NCI-H2029 (cell line): ENCODE results near the gene TP53BP1.

ENCODE experiments used
- DNase-seq: peaks from one replicate; lab custom pipeline; 2025; lab: John Stamatoyannopoulos, UW

Gene TP53BP1

DNA sequence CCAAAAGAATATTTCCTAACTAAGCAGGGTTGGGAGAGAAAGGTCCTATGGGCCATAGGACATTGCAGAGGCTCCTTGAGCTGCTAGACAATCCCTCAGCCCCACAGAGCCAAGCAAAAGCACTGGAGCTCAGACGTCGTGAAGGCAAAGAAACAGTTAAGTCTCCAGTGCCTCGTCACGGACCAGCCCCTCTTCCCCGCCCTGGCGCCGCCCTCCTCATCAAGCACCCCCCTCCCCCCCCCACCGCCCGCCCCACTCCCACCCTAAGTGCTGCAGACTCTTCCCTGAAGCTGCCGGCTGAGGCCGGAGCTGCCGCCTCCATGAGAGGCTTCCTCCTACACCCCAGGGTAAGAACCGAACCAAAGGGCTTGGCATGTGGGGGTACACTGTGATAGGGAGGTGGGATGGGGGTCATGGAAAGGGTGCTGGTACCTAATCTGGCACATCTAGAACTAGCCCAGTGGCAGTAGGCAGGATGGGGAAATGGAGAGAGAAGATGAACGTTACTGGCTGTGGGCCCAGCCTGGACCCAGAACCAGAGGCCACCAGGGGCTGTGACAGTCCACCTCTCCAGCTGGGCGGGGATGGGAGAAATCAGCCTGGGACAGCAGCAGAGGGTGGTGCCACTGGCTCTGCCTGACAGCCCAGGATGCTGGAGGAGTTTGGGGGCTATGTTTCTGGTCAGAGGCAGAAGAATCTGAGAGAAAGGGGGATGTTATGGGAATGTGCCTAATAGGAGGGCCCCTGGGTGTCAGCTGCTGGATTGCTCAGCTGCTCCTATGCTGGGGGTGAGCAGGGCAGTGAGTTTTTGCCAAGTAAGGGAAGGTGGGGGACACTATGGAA, 24.6 kb upstream of the TP53BP1 start, which contains the start of gene MAP1A:
TSS of gene MAP1A (plus strand) at position 255 of the 843 bp plus-strand sequence. CDS start 3,866 bp downstream, outside the sequence.
- DNase-seq, result no peak

DNA sequence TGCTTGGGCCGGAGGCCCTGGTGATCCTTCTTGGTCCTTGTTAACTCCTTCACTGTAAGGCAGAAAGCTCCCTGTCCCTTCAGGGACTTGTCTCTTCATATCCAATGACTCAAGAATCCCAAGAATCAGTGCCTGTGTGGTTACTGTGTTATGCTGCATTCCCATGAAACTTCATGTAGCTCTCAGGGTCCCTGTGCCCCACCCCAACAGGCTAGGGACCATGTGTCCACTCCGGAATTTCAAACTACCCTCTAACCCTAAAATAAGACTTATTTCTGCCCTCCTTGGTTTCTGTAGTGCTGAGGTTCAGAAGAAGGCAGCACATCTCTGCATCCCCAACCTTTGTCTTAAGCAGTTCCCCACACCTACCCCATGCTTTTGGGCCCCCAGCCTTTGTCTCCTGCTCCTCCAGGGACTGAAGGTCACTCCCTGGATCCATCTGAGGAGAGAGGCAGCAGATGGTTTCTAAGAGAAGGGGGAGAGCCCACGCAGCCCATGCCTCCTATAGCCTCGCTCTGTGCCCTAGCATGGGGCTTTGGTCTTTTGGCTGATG, 23.9 kb upstream of the TP53BP1 start:
- DNase-seq, result no peak

DNA sequence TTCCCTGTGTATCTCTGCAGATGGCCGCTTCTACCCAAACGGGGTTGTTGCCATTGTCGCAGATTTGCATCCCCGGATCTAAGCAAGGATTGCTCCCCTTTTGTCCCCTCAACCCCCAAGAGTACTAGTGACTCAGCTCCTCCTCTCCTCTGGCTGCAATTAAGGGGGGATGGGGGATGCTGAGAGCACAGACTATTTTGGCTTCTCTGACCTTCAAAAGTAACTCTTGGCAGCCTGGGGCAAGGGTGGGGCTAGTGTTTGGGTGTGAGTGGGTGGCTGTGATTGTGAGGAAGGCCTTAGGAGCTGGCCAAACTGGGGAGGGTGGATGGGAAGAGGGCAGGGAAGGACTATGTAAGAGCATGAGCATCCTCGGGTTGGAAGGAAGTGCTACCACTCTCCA, 23.2 kb upstream of the TP53BP1 start:
- no peak for DNase-seq

DNA sequence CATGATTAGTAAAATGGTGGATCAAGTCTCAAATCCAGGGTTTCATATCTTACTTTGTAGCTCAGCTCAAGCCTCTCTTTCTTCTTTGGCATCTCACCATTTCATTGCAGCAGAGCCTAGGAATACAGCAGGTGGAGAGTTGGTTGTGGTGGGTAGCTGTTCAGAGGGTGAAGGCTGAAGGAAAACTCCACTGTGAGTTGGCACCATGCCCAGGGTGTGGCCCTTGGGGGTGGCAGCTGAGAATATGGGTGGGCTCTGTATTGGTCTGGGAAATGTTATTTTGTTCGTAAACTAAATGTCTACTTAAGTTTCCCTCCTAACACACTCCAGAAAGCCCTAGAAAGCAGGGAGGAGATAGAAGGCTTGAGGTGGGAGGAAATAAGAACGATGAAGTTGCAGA, 22.8 kb upstream of the TP53BP1 start:
- no peak for DNase-seq

DNA sequence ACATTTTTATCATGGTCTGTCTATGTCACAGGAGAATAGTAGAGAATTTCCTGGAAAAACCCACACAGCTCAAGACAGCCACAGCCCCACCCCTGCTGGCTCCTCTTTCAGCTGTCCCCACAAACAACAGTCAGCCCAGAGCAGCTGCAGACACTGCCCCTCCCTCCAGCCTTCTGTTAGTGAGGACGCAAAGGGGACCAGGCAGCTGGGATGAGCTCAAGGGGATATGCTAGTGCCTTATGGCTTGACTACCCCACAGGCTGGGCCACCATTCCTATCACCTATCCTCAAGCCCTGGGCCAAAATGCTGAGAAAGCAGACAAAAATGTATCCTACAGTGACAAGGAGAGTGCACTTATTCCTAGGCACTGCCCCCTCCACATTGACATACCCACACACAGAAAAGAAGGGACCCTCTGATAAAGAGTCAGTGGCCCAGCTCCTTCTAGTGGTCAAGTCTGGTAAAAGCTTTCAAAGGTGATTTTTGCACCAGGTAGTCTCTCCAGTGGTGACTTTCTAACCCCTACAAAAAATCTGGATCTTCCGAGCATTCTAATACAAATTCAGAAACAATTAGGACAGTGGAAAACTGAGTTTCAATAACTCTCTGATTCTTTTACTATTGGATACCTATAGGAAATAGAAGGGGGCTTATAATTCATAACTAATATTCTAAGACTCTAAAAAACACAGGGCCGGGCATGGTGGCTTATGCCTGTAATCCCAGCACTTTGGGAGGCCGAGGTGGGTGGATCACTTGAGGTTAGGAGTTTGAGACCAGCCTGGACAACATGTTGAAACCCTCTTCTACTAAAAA, 21.5 kb upstream of the TP53BP1 start:
- no peak for DNase-seq

DNA sequence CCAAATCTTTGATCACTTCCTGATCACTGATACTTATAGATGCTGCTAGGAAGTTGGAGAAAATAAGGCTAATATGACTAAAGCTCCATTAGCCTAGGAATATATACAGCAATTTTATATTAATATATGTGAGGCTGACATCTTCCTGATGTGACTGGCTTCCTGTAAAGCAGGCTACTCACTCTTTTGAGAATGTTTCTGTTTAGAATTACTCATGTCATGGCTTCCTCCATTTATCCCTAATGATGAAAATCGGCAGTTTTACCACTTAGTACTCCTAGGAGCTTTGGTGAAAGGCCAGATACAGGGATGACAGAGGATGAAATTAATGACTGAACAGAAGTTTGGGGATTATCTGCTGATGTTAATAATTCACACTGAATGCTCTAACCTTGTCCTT, 20.6 kb upstream of the TP53BP1 start:
- DNase-seq, result no peak

DNA sequence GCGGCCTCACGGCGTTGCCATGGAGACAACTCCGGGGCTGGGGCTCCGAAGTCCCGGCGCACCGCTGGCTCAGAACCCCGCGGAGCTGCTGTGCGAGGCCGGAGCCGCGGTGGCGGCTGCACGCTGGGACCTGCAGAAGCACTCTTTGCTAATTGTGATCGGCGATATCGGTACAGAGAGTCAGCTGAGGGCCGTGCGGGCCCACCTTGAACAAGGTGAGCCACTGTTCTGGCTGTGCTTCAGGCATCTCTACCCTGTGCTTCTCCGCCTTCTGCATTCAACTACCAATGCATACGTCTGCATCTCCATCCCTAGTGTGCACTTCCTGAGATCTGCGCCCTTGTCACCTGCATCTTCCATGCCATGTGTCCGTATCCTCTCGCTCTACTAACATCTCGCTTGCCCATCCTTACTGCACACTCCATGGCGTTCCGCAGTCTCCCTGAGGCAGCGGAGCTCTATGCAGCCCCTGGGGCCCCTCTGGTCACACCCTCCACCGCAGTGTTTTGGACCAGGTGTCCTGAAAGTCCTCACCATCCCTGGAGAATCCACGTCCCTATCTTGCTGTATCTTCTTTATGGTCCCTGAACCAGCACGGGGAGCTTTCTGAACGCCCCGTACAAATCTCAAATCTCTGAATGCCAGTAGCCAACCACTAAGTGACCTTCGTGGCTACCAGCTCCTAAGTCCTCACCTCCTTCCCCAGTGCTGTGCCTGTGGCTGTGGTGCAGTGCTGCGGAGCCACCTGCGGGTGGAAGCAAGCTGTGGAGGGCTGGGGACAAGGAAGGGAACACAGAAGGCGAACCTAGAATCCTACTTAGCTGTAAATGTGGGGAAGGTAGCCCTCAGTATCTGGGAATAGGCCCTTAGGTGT, 18.3 kb upstream of the TP53BP1 start:
- no peak for DNase-seq

DNA sequence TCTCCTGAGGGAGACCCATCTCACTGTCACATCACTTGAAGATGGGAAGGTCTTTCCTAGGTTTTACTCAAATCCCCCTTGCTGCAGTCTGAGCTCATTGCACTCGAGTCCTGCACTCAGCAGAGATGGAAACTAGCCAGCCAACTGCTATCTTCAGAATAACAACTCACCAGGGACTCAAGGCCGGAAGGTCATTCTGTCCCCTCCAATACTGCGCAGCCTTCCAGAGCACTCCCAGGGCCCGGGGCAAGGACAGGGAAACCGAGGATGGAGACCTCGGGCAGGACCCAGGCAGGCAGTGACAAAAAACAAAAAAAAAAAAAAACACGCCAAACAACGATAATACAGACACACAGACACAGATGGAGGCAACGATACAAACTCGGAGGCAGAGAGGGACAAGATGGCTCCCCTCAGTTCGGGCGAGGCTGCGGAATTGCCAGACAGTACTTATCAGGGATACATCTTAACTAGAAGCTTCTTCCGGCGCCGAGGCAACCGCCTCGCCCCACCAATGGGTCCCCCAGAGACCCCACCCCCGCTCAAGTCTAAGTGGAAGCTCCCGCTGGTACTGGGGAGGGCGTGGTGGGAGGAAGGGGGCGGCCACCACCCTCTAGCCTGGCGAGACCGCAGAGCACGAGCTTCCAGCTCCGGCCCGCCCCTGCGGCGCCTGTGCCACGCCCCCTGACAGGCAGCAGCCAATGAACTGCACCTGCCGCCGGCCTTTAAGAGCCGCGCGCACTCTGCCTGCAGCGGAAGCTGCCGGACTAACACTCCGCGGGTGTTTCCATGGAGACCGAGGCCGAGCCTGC, 17.4 kb upstream of the TP53BP1 start:
- peak; percentile 95 for DNase-seq

DNA sequence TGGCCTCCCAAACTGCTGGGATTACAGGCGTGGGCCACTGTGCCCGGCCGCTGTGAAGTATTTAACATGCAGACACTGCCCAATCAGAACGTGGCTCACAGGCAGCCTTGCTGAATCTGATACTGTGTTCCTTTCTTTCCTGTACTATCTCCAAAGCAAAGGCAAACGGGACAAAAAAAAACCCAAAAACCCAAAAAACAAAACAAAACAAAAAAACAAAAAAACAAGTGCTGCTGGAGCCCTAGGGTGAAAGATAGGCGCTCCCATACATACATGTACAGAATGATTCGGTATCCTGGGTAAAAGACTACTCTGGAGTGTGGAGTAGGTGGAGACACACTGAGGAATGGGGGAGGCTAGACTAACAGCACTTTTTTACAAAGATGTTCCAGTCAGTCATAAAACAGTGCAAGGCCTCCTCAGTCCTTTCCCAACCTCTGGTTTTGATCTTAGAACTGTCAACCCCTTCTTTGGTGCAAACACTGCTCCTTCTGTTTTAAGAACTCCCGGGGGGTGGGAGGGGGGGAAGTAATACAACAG, 16.8 kb upstream of the TP53BP1 start:
- no peak for DNase-seq

DNA sequence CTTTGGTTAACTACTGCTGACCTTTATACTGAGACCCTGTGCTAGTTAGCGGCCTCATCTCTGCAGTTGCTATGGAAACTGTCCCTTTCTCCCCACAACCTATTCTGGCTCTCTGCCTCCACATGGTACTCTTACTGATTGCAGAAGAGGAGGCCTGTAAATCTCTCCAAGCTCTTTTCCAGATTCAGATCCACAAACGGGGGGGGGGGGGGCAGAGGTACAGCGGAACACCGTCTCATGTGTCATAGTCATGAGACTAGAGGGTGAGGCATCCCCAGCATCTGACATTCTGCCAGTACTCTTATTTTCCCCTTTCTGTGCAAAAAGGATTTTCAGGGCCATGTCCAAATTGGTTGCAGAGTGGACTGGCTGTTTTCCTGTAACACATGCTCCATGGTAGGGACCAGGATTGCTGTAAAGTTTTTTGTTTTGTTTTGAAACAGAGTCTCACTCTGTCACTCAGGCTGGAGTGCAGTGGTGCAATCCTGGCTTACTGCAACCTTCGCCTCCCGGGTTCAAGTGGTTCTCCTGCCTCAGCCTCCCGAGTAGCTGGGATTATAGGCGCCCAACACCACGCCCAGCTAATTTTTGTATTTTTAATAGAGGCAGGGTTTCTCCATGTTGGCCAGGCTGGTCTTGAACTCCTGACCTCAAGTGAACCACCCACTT, 16.2 kb upstream of the TP53BP1 start:
- no peak for DNase-seq

DNA sequence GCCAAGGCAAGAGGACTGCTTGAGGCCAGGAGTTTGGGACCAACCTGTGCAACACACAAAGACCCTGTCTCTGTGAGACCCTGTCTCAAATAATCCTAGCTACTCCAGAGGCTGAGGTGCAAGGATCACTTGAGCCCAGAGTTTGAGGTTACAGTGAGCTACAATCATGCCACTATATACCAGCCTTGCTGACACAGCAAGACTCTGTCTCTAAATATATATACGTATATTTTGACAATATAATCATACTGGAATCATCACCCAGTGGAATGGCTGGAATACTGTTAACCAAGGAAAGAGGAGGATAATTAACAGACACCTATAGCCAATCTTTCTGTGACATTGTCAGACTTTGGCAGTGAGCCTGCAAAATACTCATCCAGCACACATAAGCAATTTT, 15.5 kb upstream of the TP53BP1 start:
- DNase-seq, result no peak

DNA sequence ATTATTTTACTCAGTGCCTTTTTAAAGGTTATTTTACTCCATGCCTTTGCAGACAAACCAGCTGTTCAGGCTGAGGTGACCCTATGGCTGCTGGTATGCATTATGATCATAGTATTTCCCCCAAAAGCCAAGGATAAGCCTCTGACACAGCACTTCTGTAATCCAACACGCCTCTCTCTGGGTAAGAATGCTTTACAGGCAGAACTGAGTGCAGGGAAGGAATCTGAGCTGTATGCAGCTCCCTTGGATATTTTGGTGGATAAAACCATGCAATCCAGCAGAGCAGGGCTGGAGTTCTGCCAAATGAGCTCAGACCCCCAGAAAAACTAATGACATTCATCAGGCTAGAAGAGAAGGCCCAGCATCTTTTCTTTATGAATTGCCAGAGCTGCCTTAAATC, 12.8 kb upstream of the TP53BP1 start:
- no peak for DNase-seq

DNA sequence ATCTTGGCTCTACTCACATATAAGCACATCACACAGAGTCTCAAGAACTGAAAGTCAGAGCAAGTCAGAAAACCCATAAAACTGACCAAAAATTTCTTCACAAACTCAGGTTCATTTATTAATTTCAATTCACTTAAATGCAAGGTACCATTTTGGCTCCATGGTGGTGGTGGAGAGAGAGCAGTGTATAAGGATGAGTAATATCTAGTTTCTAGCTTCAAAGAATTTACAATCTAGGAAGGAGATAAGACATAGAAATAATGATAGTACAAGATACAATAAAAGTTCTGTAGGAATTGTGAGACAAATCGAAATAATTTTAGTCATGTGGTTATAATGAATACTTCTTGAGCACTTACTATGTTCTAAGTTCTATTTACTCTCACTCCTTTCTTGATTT, 6.7 kb upstream of the TP53BP1 start:
- no peak for DNase-seq

DNA sequence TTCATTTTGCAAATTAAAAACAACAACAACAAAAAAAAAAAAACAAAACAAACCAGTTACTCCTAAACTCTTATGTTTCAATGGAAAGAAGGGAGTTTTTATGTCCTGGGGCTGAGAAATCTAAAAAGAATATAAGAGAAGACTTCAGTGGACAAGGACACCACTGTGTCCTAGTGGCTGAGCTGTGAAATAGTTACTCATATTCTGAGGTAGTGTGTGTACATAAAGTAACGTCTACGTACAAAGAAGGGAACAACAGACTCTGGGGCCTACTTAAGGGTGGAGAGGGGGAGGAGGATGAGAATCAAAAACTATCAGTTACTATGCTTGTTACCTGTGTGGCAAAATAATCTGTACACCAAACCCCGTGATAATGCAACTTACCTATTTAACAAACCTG, 6.0 kb upstream of the TP53BP1 start:
- no peak for DNase-seq

DNA sequence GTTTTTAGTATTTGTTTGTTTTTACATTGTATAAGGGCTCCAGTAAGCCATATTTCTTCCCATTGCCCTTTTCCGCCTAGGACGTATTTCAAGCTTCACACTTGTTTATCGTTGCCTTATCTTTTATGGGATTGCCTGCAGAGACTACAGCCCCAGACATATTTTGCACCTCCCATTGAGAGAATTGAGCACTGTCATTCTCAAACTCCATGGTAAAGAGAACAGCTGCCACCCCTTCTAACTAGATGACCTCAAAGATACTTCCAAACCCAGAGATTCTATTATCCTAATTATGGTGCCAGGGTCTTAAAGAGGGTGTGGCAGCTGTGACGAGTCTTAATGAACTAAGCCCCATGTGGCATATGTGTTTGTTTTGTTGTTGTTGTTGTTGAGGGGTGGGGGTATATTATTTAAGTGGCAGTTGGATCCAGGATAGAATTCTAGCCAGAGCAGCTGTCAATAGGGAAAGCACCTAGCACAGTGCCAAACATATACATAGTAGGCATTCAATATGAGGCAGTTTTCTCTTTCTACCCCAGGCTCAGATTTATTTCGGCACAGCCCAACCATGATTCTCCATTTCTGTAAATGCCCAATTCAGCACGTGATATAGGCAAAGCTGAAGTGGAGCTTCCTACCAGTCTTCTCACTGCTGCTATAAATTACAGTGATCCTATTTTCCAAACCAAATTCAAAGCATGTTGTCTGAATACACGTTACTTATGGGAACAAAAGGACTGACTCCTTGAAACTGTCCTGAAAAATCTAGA, 932 bp upstream of the TP53BP1 start:
- DNase-seq, result no peak

DNA sequence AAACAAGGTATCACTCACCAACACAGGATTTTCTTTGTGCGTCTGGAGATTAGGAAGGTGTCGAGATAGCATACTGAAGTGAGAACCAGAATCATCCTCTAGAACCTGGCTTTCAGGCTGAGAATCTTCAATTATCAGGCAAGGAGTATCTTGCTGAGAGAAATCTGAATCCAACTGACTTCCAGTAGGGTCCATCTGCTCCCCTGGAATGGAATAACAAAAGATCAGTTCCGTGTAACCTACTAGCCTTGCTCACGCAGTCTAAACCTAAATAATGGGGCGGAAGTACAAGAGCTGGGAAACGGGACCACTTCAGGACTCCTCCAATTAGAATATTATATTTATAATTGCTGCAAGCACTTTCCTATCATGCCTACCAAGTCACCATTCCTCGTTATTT, 690 bp downstream of the TP53BP1 start:
- DNase-seq, result no peak

DNA sequence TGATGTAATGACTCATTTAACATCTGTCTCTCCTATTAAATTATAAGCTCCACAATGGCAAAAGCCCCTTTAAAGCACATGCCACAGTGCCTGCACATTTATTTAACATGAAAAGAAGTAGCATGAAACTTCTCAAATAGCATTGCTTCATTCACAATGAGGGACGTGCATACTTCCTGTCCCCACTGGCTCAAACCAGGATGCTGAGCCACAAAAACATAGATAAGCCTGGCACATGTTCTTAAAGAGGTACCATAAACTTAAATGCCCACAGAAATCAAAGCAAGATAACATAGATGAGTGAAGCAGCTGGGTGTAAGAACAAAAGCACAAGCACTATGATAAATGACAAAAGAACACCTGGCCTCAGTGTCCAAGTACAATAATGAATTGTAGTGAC, 3.8 kb downstream of the TP53BP1 start:
- DNase-seq, result no peak

DNA sequence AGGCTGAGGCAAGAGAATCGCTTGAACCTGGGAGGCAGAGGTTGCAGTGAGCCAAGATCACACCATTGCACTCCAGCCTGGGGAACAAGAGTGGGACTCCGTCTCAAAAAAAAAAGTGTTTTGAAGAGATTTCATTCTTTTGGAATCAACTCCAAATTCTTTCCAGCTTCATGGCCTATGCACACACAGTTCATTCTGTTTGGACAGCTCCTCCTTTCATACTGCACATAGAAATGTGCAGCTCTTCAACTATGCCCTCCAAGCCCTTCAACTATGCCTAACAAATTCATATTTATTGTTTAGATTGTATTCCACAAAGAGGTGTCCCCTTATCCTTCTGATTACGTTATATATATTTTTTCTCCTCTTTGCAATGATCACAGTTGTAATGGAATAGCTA, 4.2 kb downstream of the TP53BP1 start:
- no peak for DNase-seq

DNA sequence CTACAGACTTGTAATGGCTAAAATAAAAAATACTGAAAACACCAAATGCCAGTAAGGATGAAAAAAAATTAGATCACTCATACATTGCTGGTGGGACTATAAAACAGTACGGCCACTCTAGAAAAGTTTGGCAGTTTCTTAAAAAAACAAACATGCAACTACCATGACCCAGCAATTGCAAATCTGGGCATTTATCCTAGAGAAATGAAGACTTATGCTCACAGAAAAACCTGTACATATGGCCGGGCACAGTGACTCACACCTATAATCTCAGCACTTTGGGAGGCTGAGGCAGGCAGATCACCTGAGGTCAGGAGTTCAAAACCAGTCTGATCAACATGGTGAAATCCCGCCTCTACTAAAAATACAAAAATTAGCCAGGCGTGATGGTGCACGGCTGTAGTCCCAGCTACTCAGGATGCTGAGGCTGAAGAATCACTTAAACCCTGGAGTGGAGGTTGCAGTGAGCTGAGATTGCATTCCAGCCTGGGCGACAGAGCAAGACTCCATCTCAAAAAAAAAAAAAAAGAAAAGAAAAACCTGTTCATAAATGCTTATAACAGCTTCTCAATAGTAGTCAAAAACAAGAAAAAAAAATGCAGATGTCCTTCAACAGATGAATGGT, 5.6 kb downstream of the TP53BP1 start:
- DNase-seq, result no peak
